HFFc6 (cell line): Measurements from ENCODE around the gene ACY1. TPM values are rescaled to one million over a fixed set of nuclear protein-coding genes. Genes with fewer than 3 reads are reported as not detected.

Experiments
- DNase-seq: peaks from one replicate; pipeline ENCODE4 v3.0.0-alpha.2; 2018
- H3K27ac Mint-ChIP-seq: 2 replicates; pipeline ENCODE4 v1.8.0; 2020; ENCODE audit warnings: mild to moderate bottlenecking, mixed read lengths
- H3K27me3 Mint-ChIP-seq: 2 replicates; pipeline ENCODE4 v1.8.0; 2021; ENCODE audit warnings: mild to moderate bottlenecking, moderate library complexity, mixed read lengths; ENCODE audit not compliant: insufficient read depth
- H3K36me3 Mint-ChIP-seq: 2 replicates; pipeline ENCODE4 v1.8.0; 2021; ENCODE audit warnings: low read depth, mixed read lengths
- H3K4me1 Mint-ChIP-seq: 2 replicates; pipeline ENCODE4 v1.8.0; 2020; ENCODE audit warnings: low read depth, mixed read lengths
- H3K4me3 Mint-ChIP-seq: 2 replicates; pipeline ENCODE4 v1.8.0; 2020; ENCODE audit warnings: mild to moderate bottlenecking, moderate library complexity, mixed read lengths
- H3K9me3 Mint-ChIP-seq: 2 replicates; pipeline ENCODE4 v1.8.0; 2020; ENCODE audit warnings: mild to moderate bottlenecking, mixed read lengths
- total RNA-seq, 6 experiments: library from RNA; stranded (reverse); fragmentation: NEBNext Ultra II Directional; extraction: Animal tissue kit (Norgen Biotek cat#: 25700); gene quantifications; 2 replicates in 1 of 6; 3 replicates in 5 of 6; pipeline ENCODE4 v1.2.3, GENCODE V29; 2021
- TF ChIP-seq, protein P1 (sequence below): fragments of 200-600 bp; sonication (generic); IDR thresholded peaks from 2 replicates; pipeline ENCODE4 v1.5.0; 2021; ENCODE audit warnings: antibody characterized with exemption, mild to moderate bottlenecking

ACY1 gene
- total RNA-seq, 6 experiments from 2014 or later: 40.0 to 49.2 (median 41.5) TPM

DNA sequence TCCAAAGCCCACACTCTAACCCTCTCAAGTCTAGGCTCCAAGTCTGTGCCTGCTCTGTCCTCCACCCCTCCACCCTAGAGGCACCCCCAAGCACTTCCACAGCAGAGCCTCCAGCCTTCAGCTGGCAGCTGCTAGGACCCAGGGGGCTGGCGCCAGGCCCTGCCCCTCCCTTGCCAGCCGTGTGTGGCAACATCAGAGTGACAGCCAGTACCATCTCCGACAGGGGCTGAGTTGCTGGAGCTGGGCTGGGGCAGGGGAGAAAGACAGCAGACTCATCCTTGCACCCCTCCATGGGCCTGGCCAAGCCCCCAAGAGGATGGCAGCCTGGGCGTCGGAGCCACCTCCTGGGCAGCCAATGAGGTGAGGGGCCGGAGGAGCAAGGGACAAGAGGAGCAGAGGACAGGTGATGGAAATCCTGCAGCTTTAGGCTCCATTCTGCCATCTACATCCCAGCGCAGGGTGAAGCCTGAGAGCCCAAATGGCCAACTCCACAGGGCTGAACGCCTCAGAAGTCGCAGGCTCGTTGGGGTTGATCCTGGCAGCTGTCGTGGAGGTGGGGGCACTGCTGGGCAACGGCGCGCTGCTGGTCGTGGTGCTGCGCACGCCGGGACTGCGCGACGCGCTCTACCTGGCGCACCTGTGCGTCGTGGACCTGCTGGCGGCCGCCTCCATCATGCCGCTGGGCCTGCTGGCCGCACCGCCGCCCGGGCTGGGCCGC, 28.0 kb upstream of the ACY1 start, which contains the start of gene GPR62:
Gene GPR62, plus strand, starts transcription at position 207 of the 718 bp plus-strand sequence. Its CDS starts 272 bp downstream, at position 479.
- TF ChIP-seq, protein P1, sequence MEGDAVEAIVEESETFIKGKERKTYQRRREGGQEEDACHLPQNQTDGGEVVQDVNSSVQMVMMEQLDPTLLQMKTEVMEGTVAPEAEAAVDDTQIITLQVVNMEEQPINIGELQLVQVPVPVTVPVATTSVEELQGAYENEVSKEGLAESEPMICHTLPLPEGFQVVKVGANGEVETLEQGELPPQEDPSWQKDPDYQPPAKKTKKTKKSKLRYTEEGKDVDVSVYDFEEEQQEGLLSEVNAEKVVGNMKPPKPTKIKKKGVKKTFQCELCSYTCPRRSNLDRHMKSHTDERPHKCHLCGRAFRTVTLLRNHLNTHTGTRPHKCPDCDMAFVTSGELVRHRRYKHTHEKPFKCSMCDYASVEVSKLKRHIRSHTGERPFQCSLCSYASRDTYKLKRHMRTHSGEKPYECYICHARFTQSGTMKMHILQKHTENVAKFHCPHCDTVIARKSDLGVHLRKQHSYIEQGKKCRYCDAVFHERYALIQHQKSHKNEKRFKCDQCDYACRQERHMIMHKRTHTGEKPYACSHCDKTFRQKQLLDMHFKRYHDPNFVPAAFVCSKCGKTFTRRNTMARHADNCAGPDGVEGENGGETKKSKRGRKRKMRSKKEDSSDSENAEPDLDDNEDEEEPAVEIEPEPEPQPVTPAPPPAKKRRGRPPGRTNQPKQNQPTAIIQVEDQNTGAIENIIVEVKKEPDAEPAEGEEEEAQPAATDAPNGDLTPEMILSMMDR: no peak
- no peak for DNase-seq
- H3K4me3 Mint-ChIP-seq: no peak within 1 kb of the TSS
- H3K27me3 Mint-ChIP-seq: no peaks in the 10 kb centered on the region; the same call in none of the 2 replicates
- H3K9me3 Mint-ChIP-seq: no peaks in the 10 kb centered on the region
- H3K27ac Mint-ChIP-seq: no peak within 1 kb of the TSS
- H3K4me1 Mint-ChIP-seq: peaks cover 20% of the 10 kb centered on the region
- H3K36me3 Mint-ChIP-seq: peaks cover 5% of the 10 kb centered on the region; the same call in 1 of the 2 replicates

DNA sequence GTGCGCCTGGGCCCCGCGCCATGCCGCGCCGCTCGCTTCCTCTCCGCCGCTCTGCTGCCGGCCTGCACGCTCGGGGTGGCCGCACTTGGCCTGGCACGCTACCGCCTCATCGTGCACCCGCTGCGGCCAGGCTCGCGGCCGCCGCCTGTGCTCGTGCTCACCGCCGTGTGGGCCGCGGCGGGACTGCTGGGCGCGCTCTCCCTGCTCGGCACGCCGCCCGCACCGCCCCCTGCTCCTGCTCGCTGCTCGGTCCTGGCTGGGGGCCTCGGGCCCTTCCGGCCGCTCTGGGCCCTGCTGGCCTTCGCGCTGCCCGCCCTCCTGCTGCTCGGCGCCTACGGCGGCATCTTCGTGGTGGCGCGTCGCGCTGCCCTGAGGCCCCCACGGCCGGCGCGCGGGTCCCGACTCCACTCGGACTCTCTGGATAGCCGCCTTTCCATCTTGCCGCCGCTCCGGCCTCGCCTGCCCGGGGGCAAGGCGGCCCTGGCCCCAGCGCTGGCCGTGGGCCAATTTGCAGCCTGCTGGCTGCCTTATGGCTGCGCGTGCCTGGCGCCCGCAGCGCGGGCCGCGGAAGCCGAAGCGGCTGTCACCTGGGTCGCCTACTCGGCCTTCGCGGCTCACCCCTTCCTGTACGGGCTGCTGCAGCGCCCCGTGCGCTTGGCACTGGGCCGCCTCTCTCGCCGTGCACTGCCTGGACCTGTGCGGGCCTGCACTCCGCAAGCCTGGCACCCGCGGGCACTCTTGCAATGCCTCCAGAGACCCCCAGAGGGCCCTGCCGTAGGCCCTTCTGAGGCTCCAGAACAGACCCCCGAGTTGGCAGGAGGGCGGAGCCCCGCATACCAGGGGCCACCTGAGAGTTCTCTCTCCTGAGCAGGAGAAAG, 27.2 kb upstream of the ACY1 start:
- DNase-seq: no peak
- H3K27ac Mint-ChIP-seq: no peak overlapping the region
- H3K4me1 Mint-ChIP-seq: peaks cover 20% of the 10 kb centered on the region
- H3K27me3 Mint-ChIP-seq: no peaks in the 10 kb centered on the region; the same call in none of the 2 replicates
- peaks cover 5% of the 10 kb centered on the region; the same call in 1 of the 2 replicates for H3K36me3 Mint-ChIP-seq
- TF ChIP-seq, protein P1: peak; percentile 61
- no peaks in the 10 kb centered on the region for H3K9me3 Mint-ChIP-seq
- no peak overlapping the region for H3K4me3 Mint-ChIP-seq

DNA sequence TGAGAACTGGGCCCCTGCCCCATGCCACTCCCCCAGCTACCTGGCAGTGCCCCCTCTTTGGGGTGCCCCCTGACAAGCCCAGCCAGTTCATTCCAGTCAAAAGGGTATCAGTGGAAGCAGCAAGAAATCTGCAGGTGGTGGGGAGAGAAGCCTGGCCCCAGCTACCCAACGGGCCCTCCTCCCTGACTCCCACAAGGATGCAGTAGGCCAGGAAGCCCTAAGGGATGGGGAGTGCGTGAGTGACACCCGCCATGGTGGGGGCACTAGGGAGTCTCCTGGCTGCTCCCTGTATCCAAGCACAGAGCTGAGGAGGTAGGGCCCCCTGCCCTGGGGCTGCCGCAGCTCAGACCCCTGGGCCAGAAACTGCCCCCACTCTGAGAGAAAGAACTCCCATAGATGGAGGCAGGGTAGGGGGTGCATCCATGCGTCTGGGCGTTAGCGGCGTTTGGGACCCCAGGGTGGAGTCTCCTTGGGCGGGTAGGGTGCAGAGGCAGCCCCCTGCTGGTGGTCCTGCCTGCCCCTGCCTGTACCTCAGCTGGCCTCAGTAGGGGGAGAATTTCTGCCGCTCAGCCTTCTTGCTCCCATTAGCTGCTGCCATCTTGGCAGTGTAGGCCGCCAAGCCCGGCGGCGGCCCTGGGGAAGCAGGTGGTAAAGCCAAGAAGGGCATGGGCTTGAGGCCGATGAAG, 25.7 kb upstream of the ACY1 start:
- Mint-ChIP-seq H3K4me3 (no peak overlapping the region), H3K36me3 (peaks cover 5% of the 10 kb centered on the region; the same call in 1 of the 2 replicates), H3K9me3 (no peaks in the 10 kb centered on the region), H3K4me1 (peaks cover 16% of the 10 kb centered on the region), H3K27me3 (no peaks in the 10 kb centered on the region; the same call in none of the 2 replicates), H3K27ac (no peak overlapping the region)
- DNase-seq: no peak
- TF ChIP-seq, protein P1: peak; percentile 45

DNA sequence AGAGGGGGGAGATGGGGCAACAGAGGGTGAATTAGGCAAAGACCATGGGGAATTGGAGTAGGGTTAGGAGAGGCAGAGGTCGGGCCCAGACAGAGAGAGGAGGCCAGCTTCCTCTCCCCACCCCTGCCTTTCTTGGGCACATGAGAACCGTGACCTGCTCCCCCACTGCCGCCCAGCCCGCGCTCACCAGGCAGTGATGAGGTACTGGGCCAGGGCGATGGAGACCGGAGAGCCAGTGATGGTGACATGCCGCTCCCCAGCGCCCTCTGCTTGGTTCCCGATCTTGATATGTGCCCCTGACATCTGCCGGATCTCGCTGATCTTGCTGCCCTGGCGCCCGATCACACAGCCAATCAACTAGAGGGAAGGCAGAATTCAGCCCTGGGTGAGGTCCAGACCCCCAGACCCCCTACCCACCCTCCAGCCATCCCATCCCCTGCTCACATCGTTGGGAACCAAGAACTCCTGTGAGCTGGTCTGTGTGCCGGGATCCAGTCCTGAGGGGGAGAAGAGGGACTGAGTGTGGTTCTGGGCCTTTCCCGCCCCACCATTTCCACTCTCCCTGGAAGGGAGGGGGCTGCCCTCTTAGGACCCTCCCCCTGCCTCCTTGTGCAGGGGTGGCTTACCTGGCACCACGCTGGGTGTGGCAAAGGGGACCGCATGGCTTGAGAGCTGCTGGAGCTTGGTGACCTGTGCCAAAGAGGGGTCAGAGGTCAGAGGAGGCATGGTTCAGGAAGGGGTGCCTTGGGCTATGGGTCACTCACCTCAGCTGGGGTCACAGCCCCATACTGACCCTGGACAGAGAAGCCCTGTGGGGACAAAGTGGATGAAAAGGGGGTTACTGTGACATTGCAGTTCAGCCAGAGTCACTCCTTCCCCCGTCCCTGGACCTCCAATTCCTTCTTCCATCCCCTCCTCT, 24.5 kb upstream of the ACY1 start:
- TF ChIP-seq, protein P1: no peak
- H3K36me3 Mint-ChIP-seq: peaks cover 5% of the 10 kb centered on the region; the same call in 1 of the 2 replicates
- H3K4me3 Mint-ChIP-seq: no peak overlapping the region
- no peaks in the 10 kb centered on the region for H3K9me3 Mint-ChIP-seq
- H3K27me3 Mint-ChIP-seq: no peaks in the 10 kb centered on the region; the same call in none of the 2 replicates
- H3K27ac Mint-ChIP-seq: no peak overlapping the region
- DNase-seq: no peak
- peaks cover 10% of the 10 kb centered on the region for H3K4me1 Mint-ChIP-seq
